ENCODE data around the gene CYP26A1. TPM values are rescaled to one million over a fixed set of nuclear protein-coding genes. Genes with fewer than 3 reads are reported as not detected.
A peak's percentile ranks its signal among the peaks of the same experiment; 100 is the strongest.

The CYP26A1 gene
- polyA plus RNA-seq, 4 donors = 0.03 to 0.09 TPM; not detected in 2

DNA sequence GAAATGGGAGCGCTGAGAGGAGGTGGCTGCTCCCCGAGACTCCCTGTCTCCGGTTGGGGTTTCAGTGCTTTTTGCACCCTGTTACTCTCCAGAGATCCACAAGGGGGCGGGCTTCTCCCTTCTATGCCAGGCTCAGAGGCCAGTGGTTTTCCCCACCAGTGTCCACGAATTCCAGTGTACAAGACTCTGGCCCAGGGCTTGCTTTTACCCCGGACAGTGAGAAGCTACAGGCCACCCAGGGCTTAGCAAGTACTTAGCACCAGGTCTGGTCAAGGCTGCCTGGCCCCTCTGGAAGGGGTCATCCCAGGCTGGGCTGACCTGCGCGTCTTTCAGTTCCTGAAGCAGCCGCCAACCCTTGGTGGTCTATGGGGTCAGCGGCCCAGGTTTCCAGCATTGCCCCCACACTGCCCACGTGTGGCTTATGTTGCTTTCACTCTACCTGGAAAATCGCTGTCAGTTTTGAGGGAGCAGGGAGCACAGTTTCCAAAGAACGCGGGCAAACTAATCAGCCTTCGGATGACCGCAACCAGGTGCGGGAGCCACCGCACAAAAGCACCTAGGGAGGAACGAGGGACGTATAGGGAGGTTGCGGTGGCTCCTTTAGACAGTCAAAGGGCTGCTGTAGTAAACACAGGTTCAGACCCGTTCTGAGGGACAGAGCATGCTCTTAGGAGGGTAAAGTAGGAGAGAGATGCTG is 6.8 kb downstream of the CYP26A1 start:
- DNase-seq (peak; percentile 50 to 64), FAIRE-seq (no peak)
- peaks cover 0 to 28% (median 9%) of the 10 kb centered on the region in 3 donors for H3K27me3 ChIP-seq (ENCODE audit: control insufficient read depth in 3 of 3, insufficient read depth in 3 of 3, low read length in 3 of 3)
- WGBS, 3 donors = 55 to 59% (median 58%) methylated on average over 22 of the region's 22 CpGs
- H3K27ac ChIP-seq (ENCODE audit: low read depth in 1 of 3, low read length in 2 of 3) = no peak overlapping the region
- H3K9me3 ChIP-seq (ENCODE audit: control insufficient read depth in 2 of 2, insufficient read depth in 1 of 2, low read depth in 1 of 2, low read length in 1 of 2) = no peaks in the 10 kb centered on the region
- no peaks in the 10 kb centered on the region for H3K36me3 ChIP-seq (ENCODE audit: control insufficient read depth in 3 of 3, insufficient read depth in 2 of 3, low read depth in 1 of 3, low read length in 3 of 3)
- peaks cover 0 to 5% (median 0%) of the 10 kb centered on the region in 3 donors for H3K4me1 ChIP-seq (ENCODE audit: control insufficient read depth in 3 of 3, insufficient read depth in 2 of 3, low read depth in 1 of 3, low read length in 2 of 3)
- H3K4me3 ChIP-seq (ENCODE audit: low read depth in 1 of 3, low read length in 3 of 3) = no peak overlapping the region

DNA sequence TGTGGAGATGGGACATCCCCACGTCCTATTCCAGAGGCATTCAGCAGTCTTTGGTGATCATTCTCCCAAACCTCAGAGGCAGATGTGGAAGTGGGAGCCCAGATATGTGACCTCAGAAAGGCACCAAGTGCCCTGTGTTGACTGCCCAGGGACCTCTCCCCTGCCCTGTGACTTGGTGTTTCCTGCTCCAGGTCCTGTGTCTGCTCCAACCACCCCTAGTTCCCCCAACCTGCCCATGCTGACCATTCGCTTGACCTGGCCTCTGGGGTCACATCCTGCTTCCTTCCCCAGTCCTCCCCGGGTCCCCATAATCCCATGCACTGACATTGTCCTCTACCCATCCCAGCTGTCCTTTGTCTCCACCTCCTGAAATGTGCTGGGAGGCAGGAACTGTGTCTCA is 7.6 kb downstream of the CYP26A1 start:
- Histone ChIP-seq H3K27me3 (ENCODE audit: control insufficient read depth in 3 of 3, insufficient read depth in 3 of 3, low read length in 3 of 3) (peaks cover 0 to 20% (median 7%) of the 10 kb centered on the region in 3 donors), H3K4me3 (ENCODE audit: low read depth in 1 of 3, low read length in 3 of 3) (no peak overlapping the region), H3K36me3 (ENCODE audit: control insufficient read depth in 3 of 3, insufficient read depth in 2 of 3, low read depth in 1 of 3, low read length in 3 of 3) (no peaks in the 10 kb centered on the region), H3K27ac (ENCODE audit: low read depth in 1 of 3, low read length in 2 of 3) (no peak overlapping the region), H3K4me1 (ENCODE audit: control insufficient read depth in 3 of 3, insufficient read depth in 2 of 3, low read depth in 1 of 3, low read length in 2 of 3) (peaks cover 0 to 5% (median 0%) of the 10 kb centered on the region in 3 donors), H3K9me3 (ENCODE audit: control insufficient read depth in 2 of 2, insufficient read depth in 1 of 2, low read depth in 1 of 2, low read length in 1 of 2) (no peaks in the 10 kb centered on the region)
- no peak for FAIRE-seq
- DNase-seq = no peak
- 63 to 71% (median 68%) methylated on average over 3 of the region's 3 CpGs for WGBS, 3 donors

DNA sequence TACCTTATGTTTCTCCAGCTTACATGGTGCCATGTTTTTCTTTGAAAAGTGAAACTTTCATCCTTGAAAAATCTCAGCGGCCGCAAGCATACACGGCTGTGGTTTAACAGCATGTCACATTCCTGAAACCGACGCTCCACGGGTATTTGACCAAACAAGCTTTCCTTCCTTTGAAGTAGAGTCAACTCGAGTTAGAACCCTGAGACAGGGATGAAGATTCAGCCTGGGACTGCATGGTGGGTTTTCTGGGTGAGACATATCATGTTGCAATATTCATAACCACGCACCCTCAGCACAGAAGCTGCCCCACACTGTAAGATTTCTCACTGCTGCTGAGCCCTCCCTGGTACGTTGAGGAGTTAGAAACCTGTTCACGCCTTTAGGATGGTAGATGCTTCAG is 8.1 kb downstream of the CYP26A1 start:
- FAIRE-seq = no peak
- Histone ChIP-seq H3K4me1 (ENCODE audit: control insufficient read depth in 3 of 3, insufficient read depth in 2 of 3, low read depth in 1 of 3, low read length in 2 of 3) (peaks cover 0 to 5% (median 0%) of the 10 kb centered on the region in 3 donors), H3K27ac (ENCODE audit: low read depth in 1 of 3, low read length in 2 of 3) (no peak overlapping the region), H3K9me3 (ENCODE audit: control insufficient read depth in 2 of 2, insufficient read depth in 1 of 2, low read depth in 1 of 2, low read length in 1 of 2) (no peaks in the 10 kb centered on the region), H3K27me3 (ENCODE audit: control insufficient read depth in 3 of 3, insufficient read depth in 3 of 3, low read length in 3 of 3) (peaks cover 0 to 15% (median 5%) of the 10 kb centered on the region in 3 donors), H3K4me3 (ENCODE audit: low read depth in 1 of 3, low read length in 3 of 3) (no peak overlapping the region), H3K36me3 (ENCODE audit: control insufficient read depth in 3 of 3, insufficient read depth in 2 of 3, low read depth in 1 of 3, low read length in 3 of 3) (no peaks in the 10 kb centered on the region)
- no peak for DNase-seq
- WGBS, 3 donors = 59 to 71% (median 63%) methylated on average over 10 of the region's 10 CpGs

DNA sequence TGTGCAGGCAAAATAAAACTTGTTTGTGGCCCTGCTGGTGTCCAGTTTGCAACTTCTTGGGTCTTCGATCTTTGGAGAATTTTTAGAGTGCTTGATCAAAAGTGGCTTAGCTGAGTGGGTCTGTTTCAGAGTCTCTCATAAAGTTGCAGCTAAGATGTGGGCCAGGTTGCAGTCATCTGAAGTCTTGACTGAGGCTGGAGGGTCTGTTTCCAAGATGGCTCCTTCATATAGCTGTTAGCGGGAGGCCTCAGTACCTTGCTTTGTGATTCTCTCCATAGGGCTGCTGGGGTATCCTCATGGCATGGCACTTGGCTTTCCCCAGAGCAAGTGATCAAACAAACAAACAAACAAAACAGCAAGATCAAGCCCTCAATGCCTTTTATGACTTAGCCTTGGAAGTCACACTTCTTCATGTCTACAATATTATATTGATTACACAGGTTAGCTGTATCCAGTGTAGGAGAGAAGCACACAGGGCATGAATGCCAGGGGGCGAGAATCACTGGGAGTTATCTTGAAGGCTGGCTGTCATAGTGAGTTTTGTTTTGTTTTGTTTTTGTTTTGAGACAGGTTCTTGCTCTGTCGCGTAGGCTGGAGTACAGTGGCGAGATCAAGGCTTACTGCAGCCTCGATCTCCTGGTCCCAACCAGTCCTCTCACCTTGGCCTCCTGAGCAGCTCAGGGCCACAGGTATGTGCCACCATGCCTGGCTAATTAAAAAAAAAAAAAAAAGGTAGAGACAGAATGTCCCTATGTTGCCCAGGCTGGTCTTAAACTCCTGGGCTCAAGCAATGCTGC is 10.2 kb downstream of the CYP26A1 start:
- WGBS, 3 donors = 83 to 89% (median 87%) methylated on average over 7 of the region's 7 CpGs
- FAIRE-seq = no peak

DNA sequence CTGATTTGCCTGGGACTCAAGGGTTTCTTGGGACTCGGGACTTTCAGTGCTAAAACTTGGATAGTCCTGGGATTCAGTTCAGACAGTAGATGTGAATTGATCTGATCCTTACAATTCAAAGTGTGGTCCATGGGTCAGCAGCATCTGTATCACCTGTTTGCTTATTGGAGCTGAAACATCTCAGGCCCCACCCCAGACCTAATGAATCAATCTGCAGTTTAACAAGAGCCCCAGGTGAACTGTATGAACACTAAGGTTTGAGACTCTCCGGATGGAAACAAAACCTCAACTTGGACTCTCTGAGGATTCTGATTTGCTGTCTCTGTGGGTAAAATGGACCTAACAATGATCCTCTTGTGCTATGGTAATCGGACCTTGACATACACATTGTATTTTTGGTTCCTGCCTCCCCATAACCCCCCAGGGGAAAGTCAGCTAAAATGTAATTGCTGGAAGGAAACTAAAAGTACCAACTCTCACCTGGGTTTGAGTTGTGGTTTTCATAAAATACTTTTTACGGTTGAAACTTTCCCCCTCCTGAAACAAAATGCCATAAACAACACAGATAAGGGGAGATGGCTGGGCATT is 11.7 kb downstream of the CYP26A1 start:
- Histone ChIP-seq H3K4me1 (ENCODE audit: control insufficient read depth in 3 of 3, insufficient read depth in 2 of 3, low read depth in 1 of 3, low read length in 2 of 3) (peaks cover 0 to 1% (median 0%) of the 10 kb centered on the region in 3 donors), H3K9me3 (ENCODE audit: control insufficient read depth in 2 of 2, insufficient read depth in 1 of 2, low read depth in 1 of 2, low read length in 1 of 2) (no peaks in the 10 kb centered on the region), H3K27ac (ENCODE audit: low read depth in 1 of 3, low read length in 2 of 3) (no peak overlapping the region), H3K27me3 (ENCODE audit: control insufficient read depth in 3 of 3, insufficient read depth in 3 of 3, low read length in 3 of 3) (peaks cover 0 to 2% (median 0%) of the 10 kb centered on the region in 3 donors), H3K36me3 (ENCODE audit: control insufficient read depth in 3 of 3, insufficient read depth in 2 of 3, low read depth in 1 of 3, low read length in 3 of 3) (no peaks in the 10 kb centered on the region), H3K4me3 (ENCODE audit: low read depth in 1 of 3, low read length in 3 of 3) (no peak overlapping the region)
- 63 to 72% (median 71%) methylated on average over 4 of the region's 4 CpGs for WGBS, 3 donors
- DNase-seq (no peak), FAIRE-seq (no peak)

More for the DNA sequence above, 10.2 kb downstream of the CYP26A1 start:
- no peak for DNase-seq
- Histone ChIP-seq H3K27me3 (ENCODE audit: control insufficient read depth in 3 of 3, insufficient read depth in 3 of 3, low read length in 3 of 3) (peaks cover 0 to 8% (median 2%) of the 10 kb centered on the region in 3 donors), H3K36me3 (ENCODE audit: control insufficient read depth in 3 of 3, insufficient read depth in 2 of 3, low read depth in 1 of 3, low read length in 3 of 3) (no peaks in the 10 kb centered on the region), H3K4me1 (ENCODE audit: control insufficient read depth in 3 of 3, insufficient read depth in 2 of 3, low read depth in 1 of 3, low read length in 2 of 3) (peaks cover 0 to 5% (median 0%) of the 10 kb centered on the region in 3 donors), H3K4me3 (ENCODE audit: low read depth in 1 of 3, low read length in 3 of 3) (no peak overlapping the region), H3K9me3 (ENCODE audit: control insufficient read depth in 2 of 2, insufficient read depth in 1 of 2, low read depth in 1 of 2, low read length in 1 of 2) (no peaks in the 10 kb centered on the region), H3K27ac (ENCODE audit: low read depth in 1 of 3, low read length in 2 of 3) (no peak overlapping the region)

DNA sequence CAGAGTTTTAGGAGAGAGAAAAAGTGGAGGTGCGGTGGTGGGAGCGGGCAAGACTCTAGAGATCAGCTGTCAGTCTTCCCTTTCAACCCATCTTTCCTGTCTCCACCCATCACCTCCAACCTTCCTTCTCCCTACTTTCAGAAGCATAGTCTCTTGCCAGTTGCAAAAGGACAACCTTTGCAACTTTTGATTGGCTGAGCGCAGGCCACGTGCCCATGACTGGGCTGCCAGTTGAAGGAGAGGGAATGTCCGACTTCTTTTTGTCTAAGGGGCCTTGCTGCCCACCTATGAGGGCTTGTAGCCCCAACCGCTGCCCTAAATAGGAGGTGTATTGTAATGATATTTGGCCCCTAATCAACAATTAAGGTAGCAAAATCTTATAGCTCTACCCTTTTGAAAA is 12.6 kb downstream of the CYP26A1 start:
- 88 to 93% (median 89%) methylated on average over 6 of the region's 6 CpGs for WGBS, 3 donors
- Histone ChIP-seq H3K4me3 (ENCODE audit: low read depth in 1 of 3, low read length in 3 of 3) (no peak overlapping the region), H3K27me3 (ENCODE audit: control insufficient read depth in 3 of 3, insufficient read depth in 3 of 3, low read length in 3 of 3) (peaks cover 0 to 2% (median 0%) of the 10 kb centered on the region in 3 donors), H3K27ac (ENCODE audit: low read depth in 1 of 3, low read length in 2 of 3) (no peak overlapping the region), H3K4me1 (ENCODE audit: control insufficient read depth in 3 of 3, insufficient read depth in 2 of 3, low read depth in 1 of 3, low read length in 2 of 3) (no peaks in the 10 kb centered on the region), H3K9me3 (ENCODE audit: control insufficient read depth in 2 of 2, insufficient read depth in 1 of 2, low read depth in 1 of 2, low read length in 1 of 2) (no peaks in the 10 kb centered on the region), H3K36me3 (ENCODE audit: control insufficient read depth in 3 of 3, insufficient read depth in 2 of 3, low read depth in 1 of 3, low read length in 3 of 3) (no peaks in the 10 kb centered on the region)
- FAIRE-seq = no peak
- no peak for DNase-seq

DNA sequence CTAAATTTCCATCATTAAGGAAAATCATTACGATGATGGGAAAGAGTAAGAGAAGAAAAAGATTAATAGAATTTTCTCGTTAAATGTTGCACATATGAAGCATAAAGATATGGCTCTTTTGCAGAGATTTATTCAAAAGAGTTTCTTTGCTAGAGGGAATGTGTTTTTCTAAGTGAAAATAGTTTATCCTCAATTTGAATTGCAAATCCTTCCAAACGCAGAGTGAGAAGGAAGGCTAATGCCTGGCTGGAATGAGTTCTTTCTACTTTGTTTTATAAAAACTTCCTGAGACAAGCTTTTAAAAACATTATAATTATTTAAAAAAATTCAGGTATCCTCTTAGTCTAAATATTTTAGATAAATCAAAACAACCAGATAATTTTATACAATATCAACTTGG is 14.2 kb downstream of the CYP26A1 start:
- WGBS, 3 donors = 81 to 85% (median 83%) methylated on average over 3 of the region's 3 CpGs
- FAIRE-seq (no peak), DNase-seq (no peak)
- no peaks in the 10 kb centered on the region for H3K36me3 ChIP-seq (ENCODE audit: control insufficient read depth in 3 of 3, insufficient read depth in 2 of 3, low read depth in 1 of 3, low read length in 3 of 3)
- H3K27ac ChIP-seq (ENCODE audit: low read depth in 1 of 3, low read length in 2 of 3) = no peak overlapping the region
- no peaks in the 10 kb centered on the region for H3K27me3 ChIP-seq (ENCODE audit: control insufficient read depth in 3 of 3, insufficient read depth in 3 of 3, low read length in 3 of 3)
- no peak overlapping the region for H3K4me3 ChIP-seq (ENCODE audit: low read depth in 1 of 3, low read length in 3 of 3)
- no peaks in the 10 kb centered on the region for H3K4me1 ChIP-seq (ENCODE audit: control insufficient read depth in 3 of 3, insufficient read depth in 2 of 3, low read depth in 1 of 3, low read length in 2 of 3)
- H3K9me3 ChIP-seq (ENCODE audit: control insufficient read depth in 2 of 2, insufficient read depth in 1 of 2, low read depth in 1 of 2, low read length in 1 of 2) = no peaks in the 10 kb centered on the region

DNA sequence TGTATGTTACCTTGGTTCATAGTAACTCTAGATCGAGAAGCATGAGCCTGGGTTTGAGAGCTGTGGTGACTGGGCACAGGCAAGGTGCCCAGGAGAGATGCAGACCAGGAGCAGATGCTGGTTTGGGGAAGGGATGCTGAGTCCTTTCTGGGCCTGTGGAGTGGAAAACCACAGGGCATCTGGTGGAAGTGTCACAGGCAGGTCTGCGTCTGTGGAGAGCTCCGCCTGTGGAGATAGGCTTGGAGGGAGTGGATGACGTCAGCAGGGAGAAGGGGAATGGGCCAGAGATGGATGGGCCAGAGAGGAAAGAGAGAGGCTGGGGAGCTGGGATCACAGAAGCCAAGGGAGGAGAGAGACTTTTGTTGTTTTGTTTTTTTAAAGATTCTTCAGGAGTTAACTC is 14.8 kb downstream of the CYP26A1 start:
- H3K27ac ChIP-seq (ENCODE audit: low read depth in 1 of 3, low read length in 2 of 3) = no peak overlapping the region
- WGBS, 3 donors = 72 to 84% (median 79%) methylated on average over 4 of the region's 4 CpGs
- FAIRE-seq = no peak
- no peaks in the 10 kb centered on the region for H3K36me3 ChIP-seq (ENCODE audit: control insufficient read depth in 3 of 3, insufficient read depth in 2 of 3, low read depth in 1 of 3, low read length in 3 of 3)
- DNase-seq = no peak
- H3K9me3 ChIP-seq (ENCODE audit: control insufficient read depth in 2 of 2, insufficient read depth in 1 of 2, low read depth in 1 of 2, low read length in 1 of 2) = no peaks in the 10 kb centered on the region
- no peak overlapping the region for H3K4me3 ChIP-seq (ENCODE audit: low read depth in 1 of 3, low read length in 3 of 3)
- H3K4me1 ChIP-seq (ENCODE audit: control insufficient read depth in 3 of 3, insufficient read depth in 2 of 3, low read depth in 1 of 3, low read length in 2 of 3) = no peaks in the 10 kb centered on the region
- H3K27me3 ChIP-seq (ENCODE audit: control insufficient read depth in 3 of 3, insufficient read depth in 3 of 3, low read length in 3 of 3) = no peaks in the 10 kb centered on the region
